Measurements from ENCODE around the gene CBLC. TPM values are rescaled to one million over a fixed set of nuclear protein-coding genes. Genes with fewer than 3 reads are reported as not detected.

Gene CBLC
- total and polyA plus RNA-seq, 2 experiments from 2014 or later: 26.2 to 39.7 TPM

DNA sequence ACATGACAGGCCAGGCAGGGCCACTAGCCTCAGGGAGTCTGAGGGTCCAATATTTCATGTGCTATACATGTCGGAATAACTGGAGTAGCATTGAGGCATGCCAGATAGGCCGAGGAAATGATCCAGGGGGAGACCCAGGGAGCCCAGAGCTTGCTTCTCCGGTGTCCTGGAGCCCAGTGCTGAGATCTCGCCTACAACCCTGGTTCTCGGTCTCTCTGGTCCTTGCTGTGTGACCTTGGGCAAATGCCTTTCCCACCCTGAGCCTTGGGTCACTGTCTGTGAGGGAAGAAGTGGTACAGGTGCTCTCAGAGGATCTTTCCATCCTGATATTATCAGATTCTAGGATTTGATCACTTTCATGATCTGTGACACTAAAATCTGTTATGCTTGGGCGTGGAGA, 11.3 kb downstream of the CBLC start:
- Histone ChIP-seq H3K9me3 (ENCODE audit: low read depth) (no peaks in the 10 kb centered on the region), H2AFZ (no peak overlapping the region), H3K27ac (no peak overlapping the region), H3K36me3 (replicated peaks; ENCODE audit: insufficient read depth, low read depth) (no peaks in the 10 kb centered on the region), H3K4me3 (no peak overlapping the region), H3K27me3 (no peaks in the 10 kb centered on the region), H3K79me2 (no peaks in the 10 kb centered on the region), H4K20me1 (ENCODE audit: insufficient read depth, poor library complexity, severe bottlenecking) (no peaks in the 10 kb centered on the region), H3K9me2 (replicated peaks; ENCODE audit: insufficient read depth) (no peaks in the 10 kb centered on the region), H3K4me2 (no peak overlapping the region), H3K4me1 (ENCODE audit: insufficient read depth) (no peaks in the 10 kb centered on the region)
- peak; percentile 1 for DNase-seq (ENCODE audit: low spot score)
- WGBS (ENCODE audit: low lambda C conversion rate, missing lambda C conversion rate): 93% methylated on average over 6 of the region's 6 CpGs
- TF ChIP-seq EZH2 (IDR thresholded peaks at IDR 0.05; ENCODE audit: borderline replicate concordance) (no peak), EZH2phosphoT487 (IDR thresholded peaks at IDR 0.05; ENCODE audit: low read depth, severe bottlenecking, unreplicated experiment) (no peak), CTCF (IDR thresholded peaks at IDR 0.05; ENCODE audit: poor library complexity) (no peak)

DNA sequence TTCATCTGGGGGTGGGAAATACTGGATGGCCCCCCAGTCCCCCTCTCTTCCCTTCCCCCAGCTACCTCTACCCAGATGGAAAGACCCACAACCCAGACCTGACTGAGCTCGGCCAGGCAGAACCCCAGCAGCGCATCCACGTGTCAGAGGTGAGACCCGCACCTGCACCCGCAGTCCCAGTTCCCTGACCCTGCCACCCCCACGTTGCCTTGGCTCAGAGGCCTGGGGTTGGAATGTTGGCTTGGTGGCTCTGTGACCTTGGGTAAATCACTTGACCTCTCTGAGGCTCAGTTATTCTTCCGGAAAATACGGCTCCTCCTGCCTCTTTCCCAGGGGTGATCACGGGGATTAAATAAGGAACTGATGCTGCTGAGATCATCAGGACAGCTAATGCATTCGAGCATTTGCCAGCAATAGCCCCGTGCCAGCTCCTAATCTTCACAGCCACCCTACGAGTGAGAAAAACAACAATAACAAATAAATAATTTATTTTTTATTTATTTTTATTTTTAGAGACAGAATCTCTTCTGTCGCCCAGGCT, 12.3 kb downstream of the CBLC start:
- TF ChIP-seq EZH2phosphoT487 (IDR thresholded peaks at IDR 0.05; ENCODE audit: low read depth, severe bottlenecking, unreplicated experiment) (no peak), CTCF (IDR thresholded peaks at IDR 0.05; ENCODE audit: poor library complexity) (no peak), EZH2 (IDR thresholded peaks at IDR 0.05; ENCODE audit: borderline replicate concordance) (no peak)
- Histone ChIP-seq H3K27me3 (no peaks in the 10 kb centered on the region), H4K20me1 (ENCODE audit: insufficient read depth, poor library complexity, severe bottlenecking) (no peaks in the 10 kb centered on the region), H3K79me2 (no peaks in the 10 kb centered on the region), H3K36me3 (replicated peaks; ENCODE audit: insufficient read depth, low read depth) (no peaks in the 10 kb centered on the region), H3K9me2 (replicated peaks; ENCODE audit: insufficient read depth) (no peaks in the 10 kb centered on the region), H2AFZ (no peak overlapping the region), H3K4me1 (ENCODE audit: insufficient read depth) (no peaks in the 10 kb centered on the region), H3K4me3 (no peak overlapping the region), H3K4me2 (no peak overlapping the region), H3K27ac (no peak overlapping the region), H3K9me3 (ENCODE audit: low read depth) (no peaks in the 10 kb centered on the region)
- WGBS (ENCODE audit: low lambda C conversion rate, missing lambda C conversion rate): 89% methylated on average over 13 of the region's 13 CpGs
- DNase-seq (ENCODE audit: low spot score): peak; percentile 2

DNA sequence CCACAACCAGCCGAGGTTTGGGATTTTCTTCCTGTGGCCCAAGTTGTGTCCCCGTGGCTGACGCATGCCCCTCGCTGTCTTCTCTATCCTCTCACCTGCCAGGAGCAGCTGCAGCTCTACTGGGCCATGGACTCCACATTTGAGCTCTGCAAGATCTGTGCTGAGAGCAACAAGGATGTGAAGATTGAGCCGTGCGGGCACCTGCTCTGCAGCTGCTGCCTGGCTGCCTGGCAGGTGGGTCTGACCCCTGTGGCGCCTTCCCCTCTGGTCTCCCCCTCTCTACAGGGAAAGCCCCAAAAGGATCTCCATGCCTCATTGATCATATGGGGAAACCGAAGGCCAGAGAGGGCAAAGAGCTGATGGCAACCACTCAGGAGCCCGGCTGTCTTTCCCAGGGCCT, 14.6 kb downstream of the CBLC start:
- Histone ChIP-seq H3K4me2 (no peak overlapping the region), H2AFZ (no peak overlapping the region), H3K36me3 (replicated peaks; ENCODE audit: insufficient read depth, low read depth) (no peaks in the 10 kb centered on the region), H3K4me1 (ENCODE audit: insufficient read depth) (no peaks in the 10 kb centered on the region), H3K9me2 (replicated peaks; ENCODE audit: insufficient read depth) (no peaks in the 10 kb centered on the region), H3K27ac (no peak overlapping the region), H3K9me3 (ENCODE audit: low read depth) (no peaks in the 10 kb centered on the region), H3K79me2 (no peaks in the 10 kb centered on the region), H4K20me1 (ENCODE audit: insufficient read depth, poor library complexity, severe bottlenecking) (no peaks in the 10 kb centered on the region), H3K27me3 (no peaks in the 10 kb centered on the region), H3K4me3 (no peak overlapping the region)
- no peak for DNase-seq (ENCODE audit: low spot score)
- WGBS (ENCODE audit: low lambda C conversion rate, missing lambda C conversion rate): 95% methylated on average over 9 of the region's 9 CpGs
- TF ChIP-seq EZH2 (IDR thresholded peaks at IDR 0.05; ENCODE audit: borderline replicate concordance) (no peak), CTCF (IDR thresholded peaks at IDR 0.05; ENCODE audit: poor library complexity) (no peak)

DNA sequence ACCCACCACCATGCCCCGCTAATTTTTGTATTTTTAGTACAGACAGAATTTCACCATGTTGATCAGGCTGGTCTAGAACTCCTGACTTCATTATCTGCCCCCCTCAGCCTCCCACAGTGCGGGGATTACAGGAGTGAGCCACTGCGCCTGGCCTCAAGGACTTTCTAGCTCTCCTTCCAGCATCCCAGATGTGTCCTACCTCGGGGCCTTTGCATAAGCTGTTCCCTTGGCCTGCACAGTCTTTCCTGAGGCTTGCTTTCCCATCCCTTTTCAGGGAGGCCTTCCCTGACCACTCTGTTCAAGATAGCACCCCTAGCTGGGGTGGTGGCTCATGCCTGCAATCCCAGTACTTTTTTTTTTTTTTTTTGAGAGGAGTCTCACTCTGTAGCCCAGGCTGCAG, 16.9 kb downstream of the CBLC start:
- Histone ChIP-seq H3K36me3 (replicated peaks; ENCODE audit: insufficient read depth, low read depth) (no peaks in the 10 kb centered on the region), H3K9me2 (replicated peaks; ENCODE audit: insufficient read depth) (no peaks in the 10 kb centered on the region), H4K20me1 (ENCODE audit: insufficient read depth, poor library complexity, severe bottlenecking) (no peaks in the 10 kb centered on the region), H3K4me1 (ENCODE audit: insufficient read depth) (no peaks in the 10 kb centered on the region), H3K4me3 (no peak overlapping the region), H3K27ac (no peak overlapping the region), H3K27me3 (no peaks in the 10 kb centered on the region), H3K79me2 (no peaks in the 10 kb centered on the region), H2AFZ (no peak overlapping the region), H3K4me2 (no peak overlapping the region), H3K9me3 (ENCODE audit: low read depth) (no peaks in the 10 kb centered on the region)
- DNase-seq (ENCODE audit: low spot score): no peak
- 94% methylated on average over 4 of the region's 4 CpGs for WGBS (ENCODE audit: low lambda C conversion rate, missing lambda C conversion rate)
- TF ChIP-seq CTCF (IDR thresholded peaks at IDR 0.05; ENCODE audit: poor library complexity) (no peak), EZH2 (IDR thresholded peaks at IDR 0.05; ENCODE audit: borderline replicate concordance) (no peak), EZH2phosphoT487 (IDR thresholded peaks at IDR 0.05; ENCODE audit: low read depth, severe bottlenecking, unreplicated experiment) (no peak)

Measured in hepatocyte (in vitro differentiated cells).